Vagina (tissue), 2 donors: ENCODE measurements around the gene GOLPH3L.

ENCODE experiments used
- CTCF ChIP-seq, 3 experiments: fragments of 450-650 bp in 2 of 3; fragments of 200-600 bp in 1 of 3; sonication (generic) in 1 of 3; IDR thresholded peaks; one replicate each; pipeline ENCODE4 v1.5.1; 2017 to 2019; ENCODE audit warnings: antibody characterized with exemption in 3 of 3, mild to moderate bottlenecking in 2 of 3, moderate library complexity in 2 of 3
- POLR2A ChIP-seq, 2 donors: fragments of 450-650 bp; IDR thresholded peaks; one replicate each; pipeline ENCODE4 v1.6.1; 2017; ENCODE audit warnings: antibody characterized with exemption in 2 of 2, mild to moderate bottlenecking in 2 of 2, moderate library complexity in 2 of 2

DNA sequence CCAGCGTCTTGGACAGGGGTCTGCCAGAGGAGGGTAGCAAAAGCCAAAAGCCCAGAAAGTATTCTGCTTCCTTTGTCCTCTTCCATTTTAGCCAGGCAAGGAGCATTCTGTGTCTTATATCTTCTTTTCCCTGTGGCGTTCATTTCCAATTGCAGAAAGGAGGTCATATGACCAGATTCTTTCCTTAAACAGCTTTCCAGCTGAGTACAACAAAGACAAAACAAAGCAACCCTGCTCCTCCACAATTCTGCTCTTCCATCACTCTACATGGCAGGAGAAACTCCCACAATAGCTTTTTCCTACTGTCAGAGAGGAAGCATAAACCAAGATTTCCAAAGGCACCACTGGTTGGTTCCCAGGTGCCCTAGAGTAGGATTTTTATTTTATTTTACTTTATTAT, 87.2 kb downstream of the GOLPH3L start:
- TF ChIP-seq CTCF (IDR thresholded peaks at IDR 0.05) (no peak), POLR2A (IDR thresholded peaks at IDR 0.05) (no peak)
